Body of pancreas (tissue), 4 donors: ENCODE data around the gene KRT79.

Source experiments
- CTCF ChIP-seq, 7 experiments: fragments of 450-650 bp in 4 of 7; fragments of 200-600 bp in 3 of 7; sonication (generic) in 3 of 7; IDR thresholded peaks; one replicate each; pipeline ENCODE4 v1.5.1; 2016 to 2019; ENCODE audit warnings: antibody characterized with exemption in 7 of 7
- POLR2A ChIP-seq, 3 donors: fragments of 450-650 bp; IDR thresholded peaks; one replicate each; pipeline ENCODE4 v1.6.1; 2016; ENCODE audit warnings: antibody characterized with exemption in 3 of 3, mild to moderate bottlenecking in 2 of 3

GRCh38 chr12:52873832-52874572, 39.9 kb upstream of the KRT79 start:
- no peak for TF ChIP-seq CTCF (IDR thresholded peaks at IDR 0.05)
- TF ChIP-seq POLR2A (IDR thresholded peaks at IDR 0.05): peak; percentile 23 to 57 (median 51)
